ENCODE measurements around the gene ELAVL2.

Gene ELAVL2

GRCh38 chr9:23747088-23748075 is 78.7 kb downstream of the ELAVL2 start:
- Histone ChIP-seq H3K27me3 (ENCODE audit: control insufficient read depth in 5 of 5, insufficient read depth in 4 of 5, low read length in 5 of 5) (no peaks in the 10 kb centered on the region), H3K4me3 (ENCODE audit: low read depth in 1 of 5, low read length in 5 of 5) (no peak overlapping the region), H3K27ac (ENCODE audit: low read depth, low read length) (no peak overlapping the region), H3K9ac (ENCODE audit: low read length in 5 of 5) (no peak overlapping the region), H3K4me1 (ENCODE audit: control insufficient read depth in 5 of 5, insufficient read depth in 5 of 5, low read length in 5 of 5) (no peaks in the 10 kb centered on the region), H3K36me3 (ENCODE audit: control insufficient read depth in 5 of 5, insufficient read depth in 5 of 5, low read length in 5 of 5) (no peaks in the 10 kb centered on the region), H3K9me3 (ENCODE audit: control insufficient read depth in 5 of 5, low read length in 5 of 5) (no peaks in the 10 kb centered on the region)

- H3K9ac ChIP-seq (ENCODE audit: low read length in 5 of 5) = no peak overlapping the region
- H3K27ac ChIP-seq (ENCODE audit: low read depth, low read length) = no peak overlapping the region
- no peaks in the 10 kb centered on the region for H3K27me3 ChIP-seq (ENCODE audit: control insufficient read depth in 5 of 5, insufficient read depth in 4 of 5, low read length in 5 of 5)
- H3K36me3 ChIP-seq (ENCODE audit: control insufficient read depth in 5 of 5, insufficient read depth in 5 of 5, low read length in 5 of 5) = no peaks in the 10 kb centered on the region
- no peaks in the 10 kb centered on the region for H3K4me1 ChIP-seq (ENCODE audit: control insufficient read depth in 5 of 5, insufficient read depth in 5 of 5, low read length in 5 of 5)
- no peaks in the 10 kb centered on the region for H3K9me3 ChIP-seq (ENCODE audit: control insufficient read depth in 5 of 5, low read length in 5 of 5)
- no peak overlapping the region for H3K4me3 ChIP-seq (ENCODE audit: low read depth in 1 of 5, low read length in 5 of 5)
Observed at GRCh38 chr9:23746317-23746716, 79.7 kb downstream of the ELAVL2 start.

- Histone ChIP-seq H3K9ac (ENCODE audit: low read length in 5 of 5) (no peak overlapping the region), H3K27me3 (ENCODE audit: control insufficient read depth in 5 of 5, insufficient read depth in 4 of 5, low read length in 5 of 5) (no peaks in the 10 kb centered on the region), H3K27ac (ENCODE audit: low read depth, low read length) (no peak overlapping the region), H3K9me3 (ENCODE audit: control insufficient read depth in 5 of 5, low read length in 5 of 5) (no peaks in the 10 kb centered on the region), H3K4me3 (ENCODE audit: low read depth in 1 of 5, low read length in 5 of 5) (no peak overlapping the region), H3K4me1 (ENCODE audit: control insufficient read depth in 5 of 5, insufficient read depth in 5 of 5, low read length in 5 of 5) (no peaks in the 10 kb centered on the region), H3K36me3 (ENCODE audit: control insufficient read depth in 5 of 5, insufficient read depth in 5 of 5, low read length in 5 of 5) (no peaks in the 10 kb centered on the region)
Observed at GRCh38 chr9:23743036-23743435, 83.0 kb downstream of the ELAVL2 start.

GRCh38 chr9:23741351-23741750 is 84.7 kb downstream of the ELAVL2 start:
- no peak overlapping the region for H3K9ac ChIP-seq (ENCODE audit: low read length in 5 of 5)
- no peaks in the 10 kb centered on the region for H3K4me1 ChIP-seq (ENCODE audit: control insufficient read depth in 5 of 5, insufficient read depth in 5 of 5, low read length in 5 of 5)
- H3K4me3 ChIP-seq (ENCODE audit: low read depth in 1 of 5, low read length in 5 of 5) = no peak overlapping the region
- no peaks in the 10 kb centered on the region for H3K27me3 ChIP-seq (ENCODE audit: control insufficient read depth in 5 of 5, insufficient read depth in 4 of 5, low read length in 5 of 5)
- H3K27ac ChIP-seq (ENCODE audit: low read depth, low read length) = no peak overlapping the region
- H3K9me3 ChIP-seq (ENCODE audit: control insufficient read depth in 5 of 5, low read length in 5 of 5) = no peaks in the 10 kb centered on the region
- H3K36me3 ChIP-seq (ENCODE audit: control insufficient read depth in 5 of 5, insufficient read depth in 5 of 5, low read length in 5 of 5) = no peaks in the 10 kb centered on the region

- Histone ChIP-seq H3K4me3 (ENCODE audit: low read depth in 1 of 5, low read length in 5 of 5) (no peak overlapping the region), H3K9me3 (ENCODE audit: control insufficient read depth in 5 of 5, low read length in 5 of 5) (no peaks in the 10 kb centered on the region), H3K4me1 (ENCODE audit: control insufficient read depth in 5 of 5, insufficient read depth in 5 of 5, low read length in 5 of 5) (no peaks in the 10 kb centered on the region), H3K36me3 (ENCODE audit: control insufficient read depth in 5 of 5, insufficient read depth in 5 of 5, low read length in 5 of 5) (no peaks in the 10 kb centered on the region), H3K9ac (ENCODE audit: low read length in 5 of 5) (no peak overlapping the region), H3K27ac (ENCODE audit: low read depth, low read length) (no peak overlapping the region), H3K27me3 (ENCODE audit: control insufficient read depth in 5 of 5, insufficient read depth in 4 of 5, low read length in 5 of 5) (no peaks in the 10 kb centered on the region)
Observed at GRCh38 chr9:23740531-23740930, 85.5 kb downstream of the ELAVL2 start.

- no peak overlapping the region for H3K27ac ChIP-seq (ENCODE audit: low read depth, low read length)
- no peaks in the 10 kb centered on the region for H3K9me3 ChIP-seq (ENCODE audit: control insufficient read depth in 5 of 5, low read length in 5 of 5)
- no peaks in the 10 kb centered on the region for H3K36me3 ChIP-seq (ENCODE audit: control insufficient read depth in 5 of 5, insufficient read depth in 5 of 5, low read length in 5 of 5)
- no peak overlapping the region for H3K4me3 ChIP-seq (ENCODE audit: low read depth in 1 of 5, low read length in 5 of 5)
- no peaks in the 10 kb centered on the region for H3K27me3 ChIP-seq (ENCODE audit: control insufficient read depth in 5 of 5, insufficient read depth in 4 of 5, low read length in 5 of 5)
- no peaks in the 10 kb centered on the region for H3K4me1 ChIP-seq (ENCODE audit: control insufficient read depth in 5 of 5, insufficient read depth in 5 of 5, low read length in 5 of 5)
- H3K9ac ChIP-seq (ENCODE audit: low read length in 5 of 5) = no peak overlapping the region
Observed at GRCh38 chr9:23739753-23740152, 86.3 kb downstream of the ELAVL2 start.

- peaks cover 0 to 2% (median 0%) of the 10 kb centered on the region in 5 donors for H3K9me3 ChIP-seq (ENCODE audit: control insufficient read depth in 5 of 5, low read length in 5 of 5)
- no peaks in the 10 kb centered on the region for H3K27me3 ChIP-seq (ENCODE audit: control insufficient read depth in 5 of 5, insufficient read depth in 4 of 5, low read length in 5 of 5)
- no peak overlapping the region for H3K27ac ChIP-seq (ENCODE audit: low read depth, low read length)
- H3K36me3 ChIP-seq (ENCODE audit: control insufficient read depth in 5 of 5, insufficient read depth in 5 of 5, low read length in 5 of 5) = no peaks in the 10 kb centered on the region
- no peak overlapping the region for H3K9ac ChIP-seq (ENCODE audit: low read length in 5 of 5)
- no peak overlapping the region for H3K4me3 ChIP-seq (ENCODE audit: low read depth in 1 of 5, low read length in 5 of 5)
- no peaks in the 10 kb centered on the region for H3K4me1 ChIP-seq (ENCODE audit: control insufficient read depth in 5 of 5, insufficient read depth in 5 of 5, low read length in 5 of 5)
Observed at GRCh38 chr9:23736293-23736692, 89.7 kb downstream of the ELAVL2 start.

- no peak overlapping the region for H3K9ac ChIP-seq (ENCODE audit: low read length in 5 of 5)
- H3K36me3 ChIP-seq (ENCODE audit: control insufficient read depth in 5 of 5, insufficient read depth in 5 of 5, low read length in 5 of 5) = no peaks in the 10 kb centered on the region
- H3K9me3 ChIP-seq (ENCODE audit: control insufficient read depth in 5 of 5, low read length in 5 of 5) = peaks cover 0 to 2% (median 0%) of the 10 kb centered on the region in 5 donors
- no peak overlapping the region for H3K27ac ChIP-seq (ENCODE audit: low read depth, low read length)
- no peaks in the 10 kb centered on the region for H3K27me3 ChIP-seq (ENCODE audit: control insufficient read depth in 5 of 5, insufficient read depth in 4 of 5, low read length in 5 of 5)
- no peak overlapping the region for H3K4me3 ChIP-seq (ENCODE audit: low read depth in 1 of 5, low read length in 5 of 5)
- no peaks in the 10 kb centered on the region for H3K4me1 ChIP-seq (ENCODE audit: control insufficient read depth in 5 of 5, insufficient read depth in 5 of 5, low read length in 5 of 5)
Observed at GRCh38 chr9:23733495-23734078, 92.5 kb downstream of the ELAVL2 start.

GRCh38 chr9:23731353-23731752 is 94.7 kb downstream of the ELAVL2 start:
- H3K9ac ChIP-seq (ENCODE audit: low read length in 5 of 5) = no peak overlapping the region
- H3K27me3 ChIP-seq (ENCODE audit: control insufficient read depth in 5 of 5, insufficient read depth in 4 of 5, low read length in 5 of 5) = no peaks in the 10 kb centered on the region
- no peaks in the 10 kb centered on the region for H3K36me3 ChIP-seq (ENCODE audit: control insufficient read depth in 5 of 5, insufficient read depth in 5 of 5, low read length in 5 of 5)
- H3K4me1 ChIP-seq (ENCODE audit: control insufficient read depth in 5 of 5, insufficient read depth in 5 of 5, low read length in 5 of 5) = no peaks in the 10 kb centered on the region
- H3K9me3 ChIP-seq (ENCODE audit: control insufficient read depth in 5 of 5, low read length in 5 of 5) = peaks cover 0 to 2% (median 0%) of the 10 kb centered on the region in 5 donors
- no peak overlapping the region for H3K27ac ChIP-seq (ENCODE audit: low read depth, low read length)
- H3K4me3 ChIP-seq (ENCODE audit: low read depth in 1 of 5, low read length in 5 of 5) = no peak overlapping the region

GRCh38 chr9:23730364-23730763 is 95.7 kb downstream of the ELAVL2 start:
- Histone ChIP-seq H3K27me3 (ENCODE audit: control insufficient read depth in 5 of 5, insufficient read depth in 4 of 5, low read length in 5 of 5) (no peaks in the 10 kb centered on the region), H3K9me3 (ENCODE audit: control insufficient read depth in 5 of 5, low read length in 5 of 5) (peaks cover 0 to 2% (median 0%) of the 10 kb centered on the region in 5 donors), H3K9ac (ENCODE audit: low read length in 5 of 5) (no peak overlapping the region), H3K4me1 (ENCODE audit: control insufficient read depth in 5 of 5, insufficient read depth in 5 of 5, low read length in 5 of 5) (no peaks in the 10 kb centered on the region), H3K27ac (ENCODE audit: low read depth, low read length) (no peak overlapping the region), H3K4me3 (ENCODE audit: low read depth in 1 of 5, low read length in 5 of 5) (no peak overlapping the region), H3K36me3 (ENCODE audit: control insufficient read depth in 5 of 5, insufficient read depth in 5 of 5, low read length in 5 of 5) (no peaks in the 10 kb centered on the region)
